Measurements from ENCODE around the gene PFKP.

GRCh38 chr10:3031490-3031889 is 35.9 kb upstream of the PFKP start:
- TF ChIP-seq POLR2A (IDR thresholded peaks at IDR 0.05; ENCODE audit: low read length) (no peak), GATA1 (IDR thresholded peaks at IDR 0.05; ENCODE audit: low read depth, low read length) (no peak)
